Measurements from ENCODE around the gene CSNK1A1. TPM values are rescaled to one million over a fixed set of nuclear protein-coding genes. Genes with fewer than 3 reads are reported as not detected.

CSNK1A1 gene
- polyA plus RNA-seq, 3 donors, result 75.7 to 131 (median 103) TPM

DNA sequence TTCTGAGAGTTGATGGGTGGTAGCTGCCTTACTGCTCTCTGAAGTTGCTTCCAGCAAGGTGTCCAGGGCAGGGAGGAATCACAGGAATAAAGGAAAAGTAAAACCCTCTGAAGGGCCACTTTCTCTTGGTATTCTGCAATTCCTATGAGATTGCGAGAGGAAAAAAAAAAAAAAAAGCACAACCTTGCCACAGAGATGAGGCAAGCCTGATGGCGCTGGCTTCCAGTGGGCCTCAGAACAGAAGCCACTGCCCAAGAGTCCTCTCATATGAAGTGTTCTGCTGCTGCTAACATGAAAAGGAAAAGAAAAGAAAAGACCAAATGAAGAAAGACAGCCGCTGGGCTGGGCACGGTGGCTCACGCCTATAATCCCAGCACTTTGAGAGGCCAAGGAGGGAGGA, 91.3 kb downstream of the CSNK1A1 start:
- Histone ChIP-seq H3K79me2 (ENCODE audit: insufficient read depth, low read length) (no peaks in the 10 kb centered on the region), H2AFZ (ENCODE audit: insufficient read depth, low read depth, low read length, poor library complexity, severe bottlenecking) (no peak overlapping the region), H3K4me1 (ENCODE audit: control insufficient read depth in 1 of 2, insufficient read depth in 2 of 2, low read length in 2 of 2) (no peaks in the 10 kb centered on the region), H3K4me3 (replicated peaks in 1 of 3; ENCODE audit: low read depth in 2 of 3, low read length in 3 of 3) (no peak overlapping the region), H3K9me3 (replicated peaks in 1 of 2; ENCODE audit: control insufficient read depth in 1 of 2, insufficient read depth in 1 of 2, low read length in 2 of 2) (no peaks in the 10 kb centered on the region), H3K27me3 (ENCODE audit: control insufficient read depth in 2 of 2, insufficient read depth in 2 of 2, low read length in 2 of 2) (no peaks in the 10 kb centered on the region), H3K27ac (ENCODE audit: low read depth in 1 of 2, low read length in 2 of 2) (no peak overlapping the region), H4K20me1 (ENCODE audit: insufficient read depth, low read length) (no peaks in the 10 kb centered on the region), H3K36me3 (replicated peaks in 1 of 2; ENCODE audit: control insufficient read depth in 1 of 2, insufficient read depth in 2 of 2, low read length in 2 of 2) (no peaks in the 10 kb centered on the region), H3K4me2 (replicated peaks; ENCODE audit: extremely low read depth, low read length, poor library complexity, severe bottlenecking) (no peak overlapping the region), H3K9ac (ENCODE audit: insufficient read depth, low read length, poor library complexity, severe bottlenecking) (no peak overlapping the region)
- Mint-ChIP-seq H3K9me3 (peaks cover 0 to 2% (median 0%) of the 10 kb centered on the region in 7 donors), H3K27ac (no peak overlapping the region), H3K4me3 (no peak overlapping the region), H3K27me3 (ENCODE audit: low read depth in 3 of 3) (peaks cover 0 to 3% (median 2%) of the 10 kb centered on the region in 3 donors), H3K4me1 (peaks cover 2% of the 10 kb centered on the region), H3K36me3 (no peaks in the 10 kb centered on the region)
- no peak for DNase-seq
- intact Hi-C loops (cut with micrococcal nuclease), result no loop called here
- WGBS (ENCODE audit: insufficient coverage), result 40% methylated on average over 1 of the region's 5 CpGs
- TF ChIP-seq, protein P1, sequence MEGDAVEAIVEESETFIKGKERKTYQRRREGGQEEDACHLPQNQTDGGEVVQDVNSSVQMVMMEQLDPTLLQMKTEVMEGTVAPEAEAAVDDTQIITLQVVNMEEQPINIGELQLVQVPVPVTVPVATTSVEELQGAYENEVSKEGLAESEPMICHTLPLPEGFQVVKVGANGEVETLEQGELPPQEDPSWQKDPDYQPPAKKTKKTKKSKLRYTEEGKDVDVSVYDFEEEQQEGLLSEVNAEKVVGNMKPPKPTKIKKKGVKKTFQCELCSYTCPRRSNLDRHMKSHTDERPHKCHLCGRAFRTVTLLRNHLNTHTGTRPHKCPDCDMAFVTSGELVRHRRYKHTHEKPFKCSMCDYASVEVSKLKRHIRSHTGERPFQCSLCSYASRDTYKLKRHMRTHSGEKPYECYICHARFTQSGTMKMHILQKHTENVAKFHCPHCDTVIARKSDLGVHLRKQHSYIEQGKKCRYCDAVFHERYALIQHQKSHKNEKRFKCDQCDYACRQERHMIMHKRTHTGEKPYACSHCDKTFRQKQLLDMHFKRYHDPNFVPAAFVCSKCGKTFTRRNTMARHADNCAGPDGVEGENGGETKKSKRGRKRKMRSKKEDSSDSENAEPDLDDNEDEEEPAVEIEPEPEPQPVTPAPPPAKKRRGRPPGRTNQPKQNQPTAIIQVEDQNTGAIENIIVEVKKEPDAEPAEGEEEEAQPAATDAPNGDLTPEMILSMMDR (IDR thresholded peaks at IDR 0.05), result no peak

DNA sequence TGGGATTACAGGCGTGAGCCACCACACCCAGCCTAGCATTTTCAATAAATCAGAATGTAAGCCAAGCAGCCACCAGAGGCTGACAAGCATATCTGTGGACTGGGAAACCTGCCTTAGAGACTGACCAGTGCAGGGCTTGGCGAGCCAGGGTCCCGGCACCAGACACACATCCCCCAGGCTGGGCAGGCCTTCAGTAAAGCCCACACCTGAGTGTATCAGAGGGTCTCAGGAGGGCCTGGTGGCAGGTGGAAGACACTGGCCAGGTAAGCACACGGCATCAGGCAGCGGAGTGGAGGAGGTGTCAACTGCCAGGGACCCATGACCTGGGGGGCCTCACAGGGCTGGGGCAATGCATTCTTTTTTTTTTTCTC, 93.9 kb downstream of the CSNK1A1 start:
- Mint-ChIP-seq H3K36me3 (no peaks in the 10 kb centered on the region), H3K4me3 (no peak overlapping the region), H3K27ac (no peak overlapping the region), H3K9me3 (peaks cover 0 to 2% (median 0%) of the 10 kb centered on the region in 7 donors), H3K27me3 (ENCODE audit: low read depth in 3 of 3) (peaks cover 0 to 4% (median 3%) of the 10 kb centered on the region in 3 donors), H3K4me1 (peaks cover 3% of the 10 kb centered on the region)
- no peaks in the 10 kb centered on the region for H3K79me2 ChIP-seq (ENCODE audit: insufficient read depth, low read length)
- no peak overlapping the region for H3K27ac ChIP-seq (ENCODE audit: low read depth in 1 of 2, low read length in 2 of 2)
- no peaks in the 10 kb centered on the region for H4K20me1 ChIP-seq (ENCODE audit: insufficient read depth, low read length)
- H3K27me3 ChIP-seq (ENCODE audit: control insufficient read depth in 2 of 2, insufficient read depth in 2 of 2, low read length in 2 of 2), result no peaks in the 10 kb centered on the region
- 100% methylated on average over 4 of the region's 5 CpGs for WGBS (ENCODE audit: insufficient coverage)
- no peak overlapping the region for H2AFZ ChIP-seq (ENCODE audit: insufficient read depth, low read depth, low read length, poor library complexity, severe bottlenecking)
- no peaks in the 10 kb centered on the region for H3K9me3 ChIP-seq (replicated peaks in 1 of 2; ENCODE audit: control insufficient read depth in 1 of 2, insufficient read depth in 1 of 2, low read length in 2 of 2)
- no peaks in the 10 kb centered on the region for H3K36me3 ChIP-seq (replicated peaks in 1 of 2; ENCODE audit: control insufficient read depth in 1 of 2, insufficient read depth in 2 of 2, low read length in 2 of 2)
- no peak overlapping the region for H3K9ac ChIP-seq (ENCODE audit: insufficient read depth, low read length, poor library complexity, severe bottlenecking)
- DNase-seq, result no peak
- no peak overlapping the region for H3K4me3 ChIP-seq (replicated peaks in 1 of 3; ENCODE audit: low read depth in 2 of 3, low read length in 3 of 3)
- intact Hi-C loops (cut with micrococcal nuclease), result no loop called here
- TF ChIP-seq, protein P1 (IDR thresholded peaks at IDR 0.05), result no peak
- H3K4me2 ChIP-seq (replicated peaks; ENCODE audit: extremely low read depth, low read length, poor library complexity, severe bottlenecking), result no peak overlapping the region
- no peaks in the 10 kb centered on the region for H3K4me1 ChIP-seq (ENCODE audit: control insufficient read depth in 1 of 2, insufficient read depth in 2 of 2, low read length in 2 of 2)
